Ovary (tissue), 9 donors: ENCODE data around the gene LSM14B. TPM values are rescaled to one million over a fixed set of nuclear protein-coding genes. Genes with fewer than 3 reads are reported as not detected.
A peak's percentile ranks its signal among the peaks of the same experiment; 100 is the strongest.

Experiments used
- DNase-seq, 5 donors: peaks; one replicate each; pipeline ENCODE4 v3.0.0-alpha.2; 2019 to 2020
- H3K27ac ChIP-seq, 2 donors: fragments of 200-600 bp; one replicate each; pipeline versions ENCODE4 v1.5.1 to v1.8.0; 2019 to 2022
- H3K27me3 ChIP-seq: fragments of 200-600 bp; one replicate; pipeline ENCODE4 v1.8.0; 2022
- H3K36me3 ChIP-seq: fragments of 200-600 bp; sonication (generic); one replicate; pipeline ENCODE4 v1.5.1; 2019
- H3K4me1 ChIP-seq: one replicate; pipeline ENCODE4 v1.8.1; 2013; ENCODE audit warnings: mild to moderate bottlenecking, moderate library complexity; ENCODE audit not compliant: insufficient read depth
- H3K4me3 ChIP-seq: fragments of 200-600 bp; sonication (generic); one replicate; pipeline ENCODE4 v1.5.1; 2017
- H3K9me3 ChIP-seq, 2 donors: fragments of 200-600 bp in 1 of 2; sonication (generic) in 1 of 2; one replicate each; pipeline versions ENCODE4 v1.5.1 to v1.8.1; 2013 to 2019; ENCODE audit warnings: mild to moderate bottlenecking in 1 of 2, moderate library complexity in 1 of 2
- EP300 ChIP-seq: sonication (generic); formaldehyde crosslinking; IDR thresholded peaks from one replicate; pipeline ENCODE4 v1.6.1; 2017; ENCODE audit warnings: antibody characterized with exemption
- POLR2A ChIP-seq: fragments of 450-650 bp; IDR thresholded peaks from one replicate; pipeline ENCODE4 v1.6.1; 2017; ENCODE audit warnings: antibody characterized with exemption, mild to moderate bottlenecking, moderate library complexity
- WGBS, 3 donors: extraction: QIAGEN DNeasy Blood & Tissue Kit in 1 of 3; methylation state at CpG; one replicate each; pipeline versions ENCODE4 v1.1.5 to v1.1.7; 2013 to 2017; 5-methylcytosine and 5-hydroxymethylcytosine counted together
- intact Hi-C, 4 donors: fragments of 100-400 bp; cut with DNase I; formaldehyde crosslinking; loops; one replicate each; pipeline versions ENCODE4 v1.11.0 to v1.15.1; 2022 to 2023
- polyA plus RNA-seq, 2 donors: library from polyadenylated mRNA; stranded (reverse); fragments of 200-250 nt in 1 of 2; fragments of 350-450 nt in 1 of 2; fragmentation: Illumina TruSeq in 1 of 2; extraction: RNeasy Lipid Tissue Mini Kit (QIAGEN cat#74804) in 1 of 2; gene quantifications; one replicate each; pipeline ENCODE4 v1.2.3, GENCODE V29; 2013 to 2014
- total RNA-seq, 7 donors: library from RNA; depleted of rRNA in 2 of 7; stranded (reverse); fragments of >200 nt in 2 of 7; fragmentation: NEBNext Ultra II Directional in 3 of 7; extraction: Animal tissue kit (Norgen Biotek cat#: 25700) in 3 of 7; gene quantifications; one replicate each; pipeline versions ENCODE4 v1.1.0 to v1.2.4, GENCODE V29; 2016 to 2023
- TF ChIP-seq, protein P1 (sequence below), 3 donors: fragments of 450-650 bp in 2 of 3; fragments of 200-600 bp in 1 of 3; IDR thresholded peaks; one replicate each; pipeline versions ENCODE4 v1.5.1 to v1.8.0; 2016 to 2022; ENCODE audit warnings: antibody characterized with exemption in 3 of 3, mild to moderate bottlenecking in 1 of 3
- donor health status: DM: no; HTN: no; CAD: no; lungs with moderate emphysema.
- donor health status: DM: no; HTN: no; CAD: no.
- donor health status: Bipolar disorder and iron deficiency.
- donor health status: DM: yes; HTN: yes; CAD: no.
- donor health status: DM: no; HTN: no; CAD: no.
- donor health status: DM: yes; HTN: yes; CAD: no.

Gene LSM14B
- total and polyA plus RNA-seq, 9 donors: 21.5 to 62.2 (median 55.5) TPM

DNA sequence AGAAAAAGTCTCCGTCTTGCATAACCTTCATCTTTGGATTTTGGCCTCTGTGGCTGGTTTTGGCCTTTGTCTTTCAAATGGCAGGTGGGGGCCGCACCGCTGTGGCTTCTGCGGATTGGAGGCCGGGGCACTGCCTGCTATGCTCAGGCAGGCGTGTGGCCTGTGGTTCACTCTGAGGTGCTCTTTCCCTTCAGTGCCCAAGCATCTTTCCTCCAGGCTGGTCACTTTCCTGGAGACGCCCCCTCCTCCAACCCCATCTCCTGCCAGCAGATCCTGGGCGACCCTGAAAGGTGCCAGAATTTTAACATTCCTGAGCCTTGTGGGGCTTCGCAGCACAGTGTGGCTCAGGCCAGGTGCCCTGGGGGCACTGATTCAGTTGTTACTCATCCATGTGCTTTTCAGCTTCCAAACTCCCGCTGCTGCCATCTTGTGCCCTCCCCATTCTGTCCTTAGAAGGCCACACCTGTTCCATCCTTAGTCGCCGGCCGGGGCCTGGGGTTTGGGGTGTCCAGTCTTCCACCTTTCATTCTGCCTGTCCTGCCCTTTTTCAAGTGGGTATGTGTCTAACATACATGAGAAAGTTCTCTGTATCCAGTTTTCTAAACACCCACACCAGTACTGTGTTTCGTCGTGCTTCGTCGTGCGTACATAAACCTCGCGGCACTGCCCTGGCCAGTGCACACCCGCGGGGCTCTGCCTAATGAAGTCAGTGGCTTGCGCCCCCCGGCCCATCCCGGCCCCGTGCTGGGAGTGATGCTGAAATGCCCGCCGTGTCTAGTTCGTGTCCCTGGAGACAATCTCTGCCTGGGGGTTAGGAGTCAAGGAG lies 33.4 kb downstream of the LSM14B start:
- no peaks in the 10 kb centered on the region for H3K9me3 ChIP-seq
- intact Hi-C loops: loop anchor here in 1 of 4 donors (5.0 kb wide), 1 partner anchor 143 kb away; no protein-coding TSS in a partner anchor
- H3K4me1 ChIP-seq: peaks cover 8% of the 10 kb centered on the region
- DNase-seq: no peak
- no peaks in the 10 kb centered on the region for H3K36me3 ChIP-seq
- TF ChIP-seq EP300 (no peak), POLR2A (no peak)
- TF ChIP-seq, protein P1, sequence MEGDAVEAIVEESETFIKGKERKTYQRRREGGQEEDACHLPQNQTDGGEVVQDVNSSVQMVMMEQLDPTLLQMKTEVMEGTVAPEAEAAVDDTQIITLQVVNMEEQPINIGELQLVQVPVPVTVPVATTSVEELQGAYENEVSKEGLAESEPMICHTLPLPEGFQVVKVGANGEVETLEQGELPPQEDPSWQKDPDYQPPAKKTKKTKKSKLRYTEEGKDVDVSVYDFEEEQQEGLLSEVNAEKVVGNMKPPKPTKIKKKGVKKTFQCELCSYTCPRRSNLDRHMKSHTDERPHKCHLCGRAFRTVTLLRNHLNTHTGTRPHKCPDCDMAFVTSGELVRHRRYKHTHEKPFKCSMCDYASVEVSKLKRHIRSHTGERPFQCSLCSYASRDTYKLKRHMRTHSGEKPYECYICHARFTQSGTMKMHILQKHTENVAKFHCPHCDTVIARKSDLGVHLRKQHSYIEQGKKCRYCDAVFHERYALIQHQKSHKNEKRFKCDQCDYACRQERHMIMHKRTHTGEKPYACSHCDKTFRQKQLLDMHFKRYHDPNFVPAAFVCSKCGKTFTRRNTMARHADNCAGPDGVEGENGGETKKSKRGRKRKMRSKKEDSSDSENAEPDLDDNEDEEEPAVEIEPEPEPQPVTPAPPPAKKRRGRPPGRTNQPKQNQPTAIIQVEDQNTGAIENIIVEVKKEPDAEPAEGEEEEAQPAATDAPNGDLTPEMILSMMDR (IDR thresholded peaks at IDR 0.05): no peak
- 85 to 90% (median 86%) methylated on average over 29 of the region's 29 CpGs for WGBS, 3 donors
- no peak overlapping the region for H3K27ac ChIP-seq
- no peaks in the 10 kb centered on the region for H3K27me3 ChIP-seq
- no peak overlapping the region for H3K4me3 ChIP-seq

DNA sequence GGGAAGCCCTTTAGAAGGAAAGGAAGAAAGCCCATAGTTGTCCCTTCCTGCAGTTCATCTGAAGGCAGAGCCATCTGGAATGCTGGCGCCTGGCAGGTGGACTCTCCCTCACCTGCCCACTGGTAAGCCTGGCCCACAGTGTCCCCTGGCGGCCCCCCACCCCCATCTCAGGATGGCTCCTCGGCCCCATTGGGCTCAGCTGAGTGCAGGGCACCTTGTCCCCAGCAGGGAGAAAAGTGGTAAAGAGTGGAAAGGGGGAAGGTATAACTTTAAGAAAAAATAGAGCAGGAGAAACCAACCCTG lies 33.9 kb downstream of the LSM14B start:
- no peak for DNase-seq
- H3K4me3 ChIP-seq: no peak overlapping the region
- H3K36me3 ChIP-seq: no peaks in the 10 kb centered on the region
- intact Hi-C loops: loop anchor here in 1 of 4 donors (5.0 kb wide), 1 partner anchor 144 kb away; no protein-coding TSS in a partner anchor
- no peaks in the 10 kb centered on the region for H3K27me3 ChIP-seq
- peaks cover 6% of the 10 kb centered on the region for H3K4me1 ChIP-seq
- no peak overlapping the region for H3K27ac ChIP-seq
- 80 to 87% (median 84%) methylated on average over 3 of the region's 3 CpGs for WGBS, 3 donors
- TF ChIP-seq EP300: no peak
- TF ChIP-seq, protein P1 (IDR thresholded peaks at IDR 0.05): no peak
- no peak for TF ChIP-seq POLR2A
- no peaks in the 10 kb centered on the region for H3K9me3 ChIP-seq

DNA sequence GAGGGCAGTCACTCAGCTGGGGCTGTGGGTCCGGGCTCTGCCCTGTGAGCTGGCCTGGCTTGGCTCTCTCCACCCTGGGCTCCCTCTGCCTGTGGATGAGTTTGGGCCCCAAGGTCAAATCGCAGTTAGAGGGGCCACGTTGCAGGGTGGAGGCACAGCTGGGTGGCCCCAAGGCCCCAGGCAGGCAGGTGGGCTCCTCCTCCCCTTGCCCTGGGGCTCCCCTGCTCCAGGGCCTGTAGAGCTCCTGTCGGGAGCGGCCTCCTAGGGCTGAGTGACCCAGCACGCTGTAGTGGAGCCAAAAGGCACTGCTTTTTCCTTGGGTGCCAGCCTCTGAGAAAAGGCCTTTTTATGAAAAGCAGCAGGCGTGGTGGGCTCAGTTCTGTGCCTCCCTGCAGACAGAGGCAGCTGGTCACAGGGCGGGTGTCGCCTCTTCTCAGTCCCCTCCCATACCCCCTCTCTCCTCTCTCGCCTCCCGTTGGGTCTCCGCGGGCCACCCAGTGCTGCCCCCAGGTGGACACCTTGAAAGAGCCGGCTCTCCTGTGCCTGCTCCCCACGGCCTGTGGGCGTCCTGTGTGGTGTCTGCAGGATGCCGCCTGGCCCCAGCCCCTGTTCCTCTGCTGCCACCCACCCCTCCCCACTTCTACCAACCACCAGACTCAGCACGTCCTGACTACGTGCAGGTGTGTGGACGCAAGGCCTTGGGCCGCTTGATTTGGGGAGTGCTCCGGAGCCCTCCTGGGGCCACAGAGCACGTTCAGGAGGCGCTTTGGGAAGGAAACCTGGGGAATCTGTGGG lies 34.5 kb downstream of the LSM14B start:
- Histone ChIP-seq H3K4me3 (no peak overlapping the region), H3K4me1 (peaks cover 6% of the 10 kb centered on the region), H3K9me3 (no peaks in the 10 kb centered on the region), H3K27ac (no peak overlapping the region), H3K27me3 (no peaks in the 10 kb centered on the region), H3K36me3 (no peaks in the 10 kb centered on the region)
- intact Hi-C loops: loop anchor here in 1 of 4 donors (5.0 kb wide), 1 partner anchor 144 kb away; no protein-coding TSS in a partner anchor
- 40 to 44% (median 42%) methylated on average over 23 to 24 of the region's 24 CpGs for WGBS, 3 donors
- TF ChIP-seq EP300: no peak
- TF ChIP-seq, protein P1 (IDR thresholded peaks at IDR 0.05): peak; percentile 35 to 51 (median 43)
- peak; percentile 48 to 76 (median 67) for DNase-seq

DNA sequence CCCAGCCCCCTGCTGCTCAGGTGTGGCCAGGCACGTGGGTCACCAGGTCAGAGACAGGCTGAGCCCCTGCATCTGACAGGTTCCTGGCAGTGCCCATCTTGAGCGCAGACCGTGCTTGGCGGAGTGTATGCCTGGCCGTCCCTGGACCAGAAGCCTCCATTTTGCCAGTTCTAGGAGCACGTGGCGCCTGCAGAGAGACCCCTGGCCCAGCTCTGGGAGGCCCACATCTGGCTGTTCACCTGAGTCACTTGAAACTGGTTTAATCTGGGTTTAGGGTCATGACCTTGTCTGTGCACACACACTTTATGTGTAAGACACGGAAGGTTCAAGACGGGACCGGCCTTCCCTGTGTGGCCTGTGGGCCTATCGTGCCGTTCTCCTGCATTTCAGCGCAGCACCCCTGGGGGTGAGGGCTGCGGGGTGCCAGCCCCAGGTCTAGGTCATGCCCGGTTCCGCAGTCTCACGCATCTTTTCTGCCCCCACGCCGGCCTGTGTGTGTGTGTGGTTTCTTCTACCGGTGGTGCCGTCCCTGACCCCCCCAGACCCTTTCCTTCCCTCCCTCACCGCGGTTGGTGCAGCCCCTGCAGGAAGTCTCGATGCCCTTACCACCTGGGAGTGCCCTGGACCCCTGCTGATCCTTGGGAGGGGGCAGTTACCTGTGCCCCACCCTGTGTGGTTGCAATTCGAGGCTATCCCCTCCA lies 35.3 kb downstream of the LSM14B start:
- 85 to 88% (median 87%) methylated on average over 22 to 25 of the region's 25 CpGs for WGBS, 3 donors
- TF ChIP-seq, protein P1 (IDR thresholded peaks at IDR 0.05): no peak
- no peak for TF ChIP-seq EP300
- no peak for TF ChIP-seq POLR2A
- Histone ChIP-seq H3K4me1 (peaks cover 5% of the 10 kb centered on the region), H3K9me3 (no peaks in the 10 kb centered on the region), H3K36me3 (no peaks in the 10 kb centered on the region), H3K4me3 (no peak overlapping the region), H3K27ac (no peak overlapping the region), H3K27me3 (no peaks in the 10 kb centered on the region)
- intact Hi-C loops: loop anchor here in 1 of 4 donors (5.0 kb wide), 1 partner anchor 145 kb away; no protein-coding TSS in a partner anchor
- DNase-seq: no peak
